ENCODE measurements around the gene NR2C2AP. TPM values are rescaled to one million over a fixed set of nuclear protein-coding genes. Genes with fewer than 3 reads are reported as not detected.

NR2C2AP gene
- total RNA-seq, 4 donors from 2014 or later = 13.7 to 24.2 (median 22.5) TPM

DNA sequence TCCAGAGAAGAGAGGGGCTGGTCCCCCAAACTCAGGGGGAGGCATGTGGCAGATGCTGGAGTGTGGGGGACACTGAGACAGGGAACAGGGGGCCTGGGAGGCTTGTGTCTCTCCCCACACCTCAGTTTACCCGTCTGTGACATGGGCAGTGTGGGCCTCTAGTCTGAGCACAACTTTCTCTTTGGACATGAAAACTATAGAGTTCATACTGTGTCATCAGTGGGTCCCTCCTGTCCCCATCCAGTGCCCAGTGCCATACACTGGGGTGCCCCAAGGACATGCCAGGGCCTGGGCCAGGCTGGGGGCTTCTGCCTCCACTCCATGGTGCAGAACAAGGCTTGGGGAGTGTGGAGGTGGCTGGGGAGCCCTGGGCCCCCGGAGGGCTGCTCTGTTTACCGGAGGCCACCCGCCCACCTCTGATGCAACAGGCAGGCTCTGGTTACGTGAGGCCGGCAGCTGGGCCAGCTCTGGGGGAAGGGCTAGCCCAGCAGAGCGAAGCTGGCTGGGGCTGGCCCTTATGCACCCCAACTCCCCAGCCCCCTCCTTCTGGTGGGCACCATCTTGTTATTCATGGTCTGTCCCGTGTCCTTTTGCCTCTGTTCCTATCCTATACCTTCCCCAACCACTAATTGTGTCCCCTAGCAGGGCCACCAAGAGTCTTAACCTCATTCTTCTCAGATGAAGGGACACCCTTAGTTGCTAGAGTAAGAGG lies 31.2 kb downstream of the NR2C2AP start:
- TF ChIP-seq, protein P1, sequence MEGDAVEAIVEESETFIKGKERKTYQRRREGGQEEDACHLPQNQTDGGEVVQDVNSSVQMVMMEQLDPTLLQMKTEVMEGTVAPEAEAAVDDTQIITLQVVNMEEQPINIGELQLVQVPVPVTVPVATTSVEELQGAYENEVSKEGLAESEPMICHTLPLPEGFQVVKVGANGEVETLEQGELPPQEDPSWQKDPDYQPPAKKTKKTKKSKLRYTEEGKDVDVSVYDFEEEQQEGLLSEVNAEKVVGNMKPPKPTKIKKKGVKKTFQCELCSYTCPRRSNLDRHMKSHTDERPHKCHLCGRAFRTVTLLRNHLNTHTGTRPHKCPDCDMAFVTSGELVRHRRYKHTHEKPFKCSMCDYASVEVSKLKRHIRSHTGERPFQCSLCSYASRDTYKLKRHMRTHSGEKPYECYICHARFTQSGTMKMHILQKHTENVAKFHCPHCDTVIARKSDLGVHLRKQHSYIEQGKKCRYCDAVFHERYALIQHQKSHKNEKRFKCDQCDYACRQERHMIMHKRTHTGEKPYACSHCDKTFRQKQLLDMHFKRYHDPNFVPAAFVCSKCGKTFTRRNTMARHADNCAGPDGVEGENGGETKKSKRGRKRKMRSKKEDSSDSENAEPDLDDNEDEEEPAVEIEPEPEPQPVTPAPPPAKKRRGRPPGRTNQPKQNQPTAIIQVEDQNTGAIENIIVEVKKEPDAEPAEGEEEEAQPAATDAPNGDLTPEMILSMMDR (IDR thresholded peaks at IDR 0.05) = no peak
- TF ChIP-seq POLR2A (IDR thresholded peaks at IDR 0.05) = no peak
- WGBS, 2 donors = 74 to 81% methylated on average over 7 to 8 of the region's 8 CpGs
- intact Hi-C loops (cut with DNase I; ENCODE audit: low total_unique reads) = no loop called here
- H3K4me3 ChIP-seq (ENCODE audit: low read depth, poor library complexity, severe bottlenecking) = no peak overlapping the region
- no peak for DNase-seq (ENCODE audit: low spot score in 2 of 2)

DNA sequence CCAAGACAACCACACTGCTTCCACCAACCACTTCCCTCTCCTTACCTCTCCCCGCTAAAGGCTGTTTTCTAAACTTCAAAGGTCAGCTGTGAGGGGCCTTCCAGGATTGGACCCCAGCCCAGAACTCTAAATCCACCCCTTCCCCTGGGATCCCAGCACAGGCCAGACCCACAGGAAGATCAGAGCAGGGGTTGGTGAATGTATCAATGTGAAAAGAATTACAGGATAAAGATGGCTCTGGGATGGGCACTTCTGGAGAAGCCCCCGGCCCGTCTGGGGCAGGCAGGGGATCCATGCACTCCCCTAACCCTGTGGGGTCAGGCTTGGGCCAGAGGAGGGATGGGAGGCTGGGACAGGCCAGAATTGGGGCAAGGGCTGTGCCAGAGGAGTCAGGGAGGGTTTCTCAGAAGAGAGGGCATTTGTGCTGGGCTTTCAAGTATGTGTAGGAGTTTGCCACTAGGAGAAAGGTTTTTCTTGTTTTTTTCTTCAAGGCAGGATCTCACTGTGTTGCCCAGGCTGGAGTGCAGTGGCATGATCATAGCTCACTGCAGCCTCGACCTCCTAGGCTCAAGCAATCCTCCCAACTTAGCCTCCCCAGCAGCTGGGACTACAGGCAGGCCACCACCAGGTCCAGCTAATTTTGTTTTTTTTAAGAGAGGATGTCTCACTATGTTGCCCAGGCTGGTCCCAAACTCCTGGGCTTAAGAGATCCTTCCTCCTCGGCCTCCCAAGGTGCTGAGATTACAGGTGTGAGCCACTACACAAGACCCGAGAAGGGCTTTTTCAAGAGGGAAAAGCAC lies 32.1 kb downstream of the NR2C2AP start:
- intact Hi-C loops (cut with DNase I; ENCODE audit: low total_unique reads) = no loop called here
- TF ChIP-seq, protein P1 (IDR thresholded peaks at IDR 0.05) = no peak
- no peak for TF ChIP-seq POLR2A (IDR thresholded peaks at IDR 0.05)

DNA sequence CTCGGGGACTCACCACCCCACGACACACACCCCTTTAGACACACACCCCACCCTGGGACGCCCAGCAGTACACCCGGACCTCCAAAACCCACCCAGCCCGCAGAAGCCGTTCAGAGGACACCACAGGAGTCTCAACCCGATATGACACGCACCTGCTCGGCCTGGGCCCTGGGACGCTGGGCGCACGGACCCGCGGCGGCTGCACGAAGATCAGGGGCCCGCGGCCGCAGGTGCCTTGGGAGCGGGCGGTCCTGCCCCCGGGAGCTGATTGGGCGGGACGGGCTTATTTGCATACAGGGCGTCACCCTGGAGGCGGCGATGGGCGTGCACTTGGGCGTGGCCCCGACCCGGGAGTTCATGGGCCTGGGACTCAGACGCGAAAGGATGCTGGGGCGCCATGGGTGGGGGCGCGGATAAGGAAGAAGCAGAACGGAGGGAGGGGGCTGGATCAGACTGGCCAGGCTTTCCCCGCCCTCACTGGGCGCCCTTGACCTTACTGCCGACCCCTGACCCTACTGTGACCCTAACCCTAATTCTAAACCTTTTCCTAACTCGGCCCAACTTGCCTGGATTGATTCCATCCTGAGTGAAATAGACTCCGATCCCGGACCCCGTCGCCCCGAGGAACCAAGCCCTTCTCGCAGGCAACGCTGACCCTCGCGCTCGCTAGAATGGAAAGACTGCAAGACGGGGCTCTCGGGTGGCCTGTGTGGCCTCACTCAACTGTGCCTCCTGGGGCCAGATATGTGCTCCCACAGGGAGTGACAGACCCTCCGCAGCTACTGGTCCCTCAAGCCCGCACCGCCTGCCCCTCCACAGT lies 33.0 kb downstream of the NR2C2AP start, which contains the start of gene MEF2B:
TSS of gene MEF2B (minus strand) at position 211 of the 820 bp plus-strand sequence. CDS start 19,528 bp downstream, outside the sequence.
- WGBS, 2 donors = 19% methylated on average over 52 to 56 of the region's 56 CpGs
- no peak within 1 kb of the TSS for H3K4me3 ChIP-seq (ENCODE audit: low read depth, poor library complexity, severe bottlenecking)
- DNase-seq (ENCODE audit: low spot score in 2 of 2) = peak; percentile 61 to 92
- TF ChIP-seq, protein P1 (IDR thresholded peaks at IDR 0.05) = no peak
- no peak for TF ChIP-seq POLR2A (IDR thresholded peaks at IDR 0.05)
- intact Hi-C loops (cut with DNase I; ENCODE audit: low total_unique reads) = no loop called here

More for the DNA sequence above, 32.1 kb downstream of the NR2C2AP start:
- no peak for DNase-seq (ENCODE audit: low spot score in 2 of 2)
- H3K4me3 ChIP-seq (ENCODE audit: low read depth, poor library complexity, severe bottlenecking) = no peak overlapping the region
- WGBS, 2 donors = 82 to 91% methylated on average over 6 of the region's 6 CpGs

DNA sequence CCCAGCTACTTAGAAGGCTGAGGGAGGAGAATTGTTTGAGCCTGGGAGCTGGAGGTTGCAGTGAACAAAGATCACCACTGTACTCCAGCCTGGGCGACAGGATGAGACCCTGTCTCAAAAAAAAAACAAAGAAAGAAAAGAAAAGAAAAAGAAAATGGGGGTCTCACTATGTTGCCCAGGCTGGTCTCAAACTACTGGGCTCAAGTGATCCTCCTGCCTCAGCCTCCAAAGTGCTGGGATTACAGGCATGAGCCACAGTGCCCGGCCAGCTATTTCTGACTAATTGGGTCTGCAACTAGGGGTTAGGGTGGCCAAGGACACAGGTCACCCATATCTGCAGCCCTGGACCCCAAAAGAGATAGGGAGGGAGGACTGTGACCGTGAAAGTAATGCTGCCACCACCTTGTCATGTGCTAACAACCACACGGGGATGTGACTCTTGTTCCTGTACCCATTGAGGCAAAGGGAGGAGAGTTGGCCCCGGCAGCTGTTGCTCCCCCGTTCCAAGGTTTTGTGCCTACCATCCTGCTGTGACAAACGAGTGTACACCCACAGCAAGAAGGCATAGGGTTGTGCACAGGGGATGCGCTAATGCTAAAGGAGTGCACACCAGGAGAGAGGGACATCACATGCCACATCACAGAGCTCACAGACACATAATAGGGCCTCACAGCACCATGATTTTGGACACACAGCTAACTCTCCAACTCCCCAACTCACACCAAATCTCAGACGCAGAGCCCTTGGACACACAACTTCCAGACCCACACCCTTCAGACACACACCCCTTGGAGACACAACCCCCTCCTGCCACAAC lies 33.8 kb downstream of the NR2C2AP start:
- WGBS, 2 donors = 81 to 85% methylated on average over 9 of the region's 9 CpGs
- no peak overlapping the region for H3K4me3 ChIP-seq (ENCODE audit: low read depth, poor library complexity, severe bottlenecking)
- intact Hi-C loops (cut with DNase I; ENCODE audit: low total_unique reads) = no loop called here
- no peak for DNase-seq (ENCODE audit: low spot score in 2 of 2)
- TF ChIP-seq POLR2A (IDR thresholded peaks at IDR 0.05) = no peak
- TF ChIP-seq, protein P1 (IDR thresholded peaks at IDR 0.05) = no peak

DNA sequence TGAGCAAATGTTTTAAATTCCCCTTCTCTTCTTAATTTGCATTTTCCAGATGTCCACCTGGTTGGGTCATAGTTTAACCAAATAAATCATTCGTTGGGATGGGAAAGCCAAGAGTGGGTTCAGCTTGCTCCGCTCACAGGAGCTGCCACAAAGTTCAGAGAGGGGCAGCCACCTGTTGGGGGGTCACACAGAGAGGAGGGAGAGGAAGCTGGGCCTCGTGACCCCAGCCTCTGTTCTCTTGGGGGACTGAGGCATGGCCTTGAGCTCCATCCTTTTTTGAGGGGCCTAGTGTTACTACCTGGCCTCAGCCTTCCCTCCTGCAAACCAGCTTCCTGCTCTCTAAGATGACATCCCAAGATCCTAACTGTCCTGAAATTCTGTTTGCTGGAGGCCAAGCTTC lies 35.6 kb downstream of the NR2C2AP start:
- H3K4me3 ChIP-seq (ENCODE audit: low read depth, poor library complexity, severe bottlenecking) = no peak overlapping the region
- no peak for DNase-seq (ENCODE audit: low spot score in 2 of 2)
- intact Hi-C loops (cut with DNase I; ENCODE audit: low total_unique reads) = no loop called here
- TF ChIP-seq, protein P1 (IDR thresholded peaks at IDR 0.05) = no peak
- TF ChIP-seq POLR2A (IDR thresholded peaks at IDR 0.05) = no peak
- WGBS, 2 donors = 90 to 94% methylated on average over 3 of the region's 3 CpGs

Measured in lower leg skin (tissue), 4 donors.